Upper lobe of left lung (tissue), 4 donors: Measurements from ENCODE around the gene TENT5C.

Experiments
- EP300 ChIP-seq, 4 donors: sonication (generic); formaldehyde crosslinking; IDR thresholded peaks; one replicate each; pipeline ENCODE4 v1.5.1; 2017; ENCODE audit warnings: antibody characterized with exemption in 4 of 4, control low read depth in 2 of 4
- POLR2A ChIP-seq, 4 donors: fragments of 450-650 bp; IDR thresholded peaks; one replicate each; pipeline ENCODE4 v1.5.1; 2016 to 2017; ENCODE audit warnings: antibody characterized with exemption in 4 of 4, mild to moderate bottlenecking in 2 of 4
- POLR2AphosphoS5 ChIP-seq, 2 donors: sonication (generic); formaldehyde crosslinking; IDR thresholded peaks; one replicate each; pipeline ENCODE4 v1.5.1; 2017; ENCODE audit warnings: antibody characterized with exemption in 2 of 2
- TF ChIP-seq, protein P1 (sequence below), 6 experiments: fragments of 450-650 bp in 4 of 6; fragments of 200-600 bp in 2 of 6; sonication (generic) in 2 of 6; IDR thresholded peaks; one replicate each; pipeline ENCODE4 v1.5.1; 2016 to 2019; ENCODE audit warnings: antibody characterized with exemption in 6 of 6

DNA sequence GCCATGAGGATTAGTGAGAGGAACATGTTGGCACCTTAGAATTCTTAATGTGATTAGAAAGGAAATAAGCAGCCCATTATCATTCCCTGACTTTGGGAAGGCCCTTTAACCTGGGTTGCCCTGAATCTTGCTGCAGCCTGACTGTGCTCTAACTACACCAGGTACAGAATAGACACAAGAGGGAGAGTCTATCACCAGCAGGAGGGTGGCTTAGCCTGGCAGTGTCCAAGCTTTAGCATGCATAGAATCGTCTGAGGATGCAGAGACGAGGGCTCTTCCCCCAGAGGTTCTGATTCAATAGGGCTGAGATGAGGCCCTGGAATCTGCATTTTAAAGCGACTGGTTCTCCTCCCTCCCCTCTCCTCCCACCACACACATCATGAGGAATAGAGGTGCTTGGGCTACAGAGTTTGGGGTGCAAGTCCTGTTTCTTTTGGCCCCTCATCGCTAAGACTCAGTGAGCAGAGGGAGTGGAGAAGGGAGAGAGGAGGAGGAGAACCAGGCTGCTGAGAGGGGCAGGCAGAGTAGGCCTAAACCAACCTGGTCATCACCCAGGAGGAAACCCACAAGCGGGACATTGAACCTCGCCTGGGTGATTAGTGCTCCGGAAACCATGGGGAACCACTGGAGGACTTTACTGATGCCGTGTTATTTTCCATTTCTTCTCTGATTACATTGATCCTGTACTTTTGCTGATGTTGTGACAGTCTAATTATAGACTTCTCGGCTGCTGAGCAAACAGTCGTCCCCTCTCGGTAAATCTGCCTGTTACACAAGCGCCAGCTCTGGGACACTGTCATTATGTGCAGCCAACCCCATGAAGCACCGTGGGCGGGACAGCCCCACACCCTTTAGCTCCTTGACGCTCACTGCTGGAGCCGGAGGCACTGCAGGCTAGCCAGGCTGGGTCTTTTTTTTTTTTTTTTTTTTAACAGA, 6.3 kb upstream of the TENT5C start:
- no peak for TF ChIP-seq POLR2AphosphoS5 (IDR thresholded peaks at IDR 0.05)
- TF ChIP-seq, protein P1, sequence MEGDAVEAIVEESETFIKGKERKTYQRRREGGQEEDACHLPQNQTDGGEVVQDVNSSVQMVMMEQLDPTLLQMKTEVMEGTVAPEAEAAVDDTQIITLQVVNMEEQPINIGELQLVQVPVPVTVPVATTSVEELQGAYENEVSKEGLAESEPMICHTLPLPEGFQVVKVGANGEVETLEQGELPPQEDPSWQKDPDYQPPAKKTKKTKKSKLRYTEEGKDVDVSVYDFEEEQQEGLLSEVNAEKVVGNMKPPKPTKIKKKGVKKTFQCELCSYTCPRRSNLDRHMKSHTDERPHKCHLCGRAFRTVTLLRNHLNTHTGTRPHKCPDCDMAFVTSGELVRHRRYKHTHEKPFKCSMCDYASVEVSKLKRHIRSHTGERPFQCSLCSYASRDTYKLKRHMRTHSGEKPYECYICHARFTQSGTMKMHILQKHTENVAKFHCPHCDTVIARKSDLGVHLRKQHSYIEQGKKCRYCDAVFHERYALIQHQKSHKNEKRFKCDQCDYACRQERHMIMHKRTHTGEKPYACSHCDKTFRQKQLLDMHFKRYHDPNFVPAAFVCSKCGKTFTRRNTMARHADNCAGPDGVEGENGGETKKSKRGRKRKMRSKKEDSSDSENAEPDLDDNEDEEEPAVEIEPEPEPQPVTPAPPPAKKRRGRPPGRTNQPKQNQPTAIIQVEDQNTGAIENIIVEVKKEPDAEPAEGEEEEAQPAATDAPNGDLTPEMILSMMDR (IDR thresholded peaks at IDR 0.05): no peak
- no peak for TF ChIP-seq POLR2A (IDR thresholded peaks at IDR 0.05)
- TF ChIP-seq EP300 (IDR thresholded peaks at IDR 0.05): no peak
